DOHH2 (cell line): ENCODE data around the gene RARS2.

Experiments
- CTCF ChIP-seq: fragments of 200-600 bp; sonication (generic); IDR thresholded peaks from one replicate; pipeline ENCODE4 v1.5.1; 2014; ENCODE audit warnings: antibody characterized with exemption, mild to moderate bottlenecking, low read depth, low read length; ENCODE audit not compliant: poor library complexity, severe bottlenecking
- EZH2phosphoT487 ChIP-seq: fragments of 200-600 bp; sonication (generic); IDR thresholded peaks from 2 replicates; pipeline ENCODE4 v1.6.1; 2017; ENCODE audit warnings: borderline replicate concordance, mild to moderate bottlenecking, antibody characterized with exemption, low read length, moderate library complexity, mixed read lengths

- TF ChIP-seq EZH2phosphoT487 (no peak), CTCF (no peak)
These were observed 16.3 kb downstream of the RARS2 start for GRCh38 chr6:87573307-87574024.
